GM12865 (cell line): Measurements from ENCODE around the gene SH3BGR.

ENCODE experiments used
- DNase-seq: peaks from one replicate; pipeline ENCODE4 v3.0.0; 2010; ENCODE audit warnings: low read depth
- H3K4me3 ChIP-seq: 2 replicates; pipeline ENCODE4 v1.5.1; 2011; ENCODE audit warnings: mild to moderate bottlenecking, low read depth, low read length, control low read depth
- CTCF ChIP-seq: IDR thresholded peaks from 2 replicates; pipeline ENCODE4 v1.5.1; 2011; ENCODE audit warnings: low read length, control low read depth, low read depth, inconsistent platforms; ENCODE audit not compliant: insufficient read depth; ENCODE audit errors: missing control alignments

SH3BGR gene

GRCh38 chr21:39564200-39564599 lies 112.4 kb downstream of the SH3BGR start:
- no peak for DNase-seq
- TF ChIP-seq CTCF = no peak
- H3K4me3 ChIP-seq = no peak overlapping the region
